ENCODE measurements around the gene NAIF1.
A peak's percentile ranks its signal among the peaks of the same experiment; 100 is the strongest.

The NAIF1 gene

GRCh38 chr9:128102196-128102595 is 35.1 kb upstream of the NAIF1 start:
- no peak for DNase-seq

- no peak for DNase-seq
Observed at GRCh38 chr9:128101690-128102089, 34.6 kb upstream of the NAIF1 start.

- DNase-seq, result no peak
Observed at GRCh38 chr9:128101231-128101661, 34.1 kb upstream of the NAIF1 start.

- DNase-seq, result no peak
Observed at GRCh38 chr9:128100581-128100980, 33.5 kb upstream of the NAIF1 start.

- no peak for DNase-seq
Observed at GRCh38 chr9:128099932-128100491, 32.9 kb upstream of the NAIF1 start.

GRCh38 chr9:128099231-128099931 is 32.3 kb upstream of the NAIF1 start:
- DNase-seq, result no peak

GRCh38 chr9:128098297-128099230 is 31.4 kb upstream of the NAIF1 start:
- peak in 3 of 5 donors; percentile 37 to 45 (median 43) for DNase-seq

GRCh38 chr9:128097543-128098296 is 30.6 kb upstream of the NAIF1 start:
- DNase-seq, result no peak

GRCh38 chr9:128096616-128097536 is 29.8 kb upstream of the NAIF1 start:
- no peak for DNase-seq

- no peak for DNase-seq
Observed at GRCh38 chr9:128094950-128095544, 27.9 kb upstream of the NAIF1 start.

- peak in 4 of 5 donors; percentile 41 to 83 (median 62) for DNase-seq
Observed at GRCh38 chr9:128094166-128094949, 27.2 kb upstream of the NAIF1 start.

GRCh38 chr9:128093011-128093410 is 25.9 kb upstream of the NAIF1 start:
- DNase-seq, result no peak

GRCh38 chr9:128092199-128092977 is 25.3 kb upstream of the NAIF1 start:
- no peak for DNase-seq

GRCh38 chr9:128091571-128091970 is 24.5 kb upstream of the NAIF1 start:
- no peak for DNase-seq

- no peak for DNase-seq
Observed at GRCh38 chr9:128091144-128091543, 24.0 kb upstream of the NAIF1 start.

GRCh38 chr9:128089299-128089698 is 22.2 kb upstream of the NAIF1 start:
- DNase-seq, result no peak

GRCh38 chr9:128088253-128088945 is 21.3 kb upstream of the NAIF1 start:
- DNase-seq, result no peak

GRCh38 chr9:128087262-128087661 is 20.1 kb upstream of the NAIF1 start:
- DNase-seq, result no peak

GRCh38 chr9:128085943-128086342 is 18.8 kb upstream of the NAIF1 start:
- no peak for DNase-seq
